NCI-H187 (cell line): ENCODE measurements around the gene EMC10.
A peak's percentile ranks its signal among the peaks of the same experiment; 100 is the strongest.
"Not testable (repeated sequence)": the region's sequence is repeated elsewhere in the genome, so short reads cannot be mapped to it uniquely, and the experiment has no call there.

ENCODE experiments used
- DNase-seq, 2 experiments: peaks; one replicate each; lab custom pipeline; 2025; lab: John Stamatoyannopoulos, UW

EMC10 gene

DNA sequence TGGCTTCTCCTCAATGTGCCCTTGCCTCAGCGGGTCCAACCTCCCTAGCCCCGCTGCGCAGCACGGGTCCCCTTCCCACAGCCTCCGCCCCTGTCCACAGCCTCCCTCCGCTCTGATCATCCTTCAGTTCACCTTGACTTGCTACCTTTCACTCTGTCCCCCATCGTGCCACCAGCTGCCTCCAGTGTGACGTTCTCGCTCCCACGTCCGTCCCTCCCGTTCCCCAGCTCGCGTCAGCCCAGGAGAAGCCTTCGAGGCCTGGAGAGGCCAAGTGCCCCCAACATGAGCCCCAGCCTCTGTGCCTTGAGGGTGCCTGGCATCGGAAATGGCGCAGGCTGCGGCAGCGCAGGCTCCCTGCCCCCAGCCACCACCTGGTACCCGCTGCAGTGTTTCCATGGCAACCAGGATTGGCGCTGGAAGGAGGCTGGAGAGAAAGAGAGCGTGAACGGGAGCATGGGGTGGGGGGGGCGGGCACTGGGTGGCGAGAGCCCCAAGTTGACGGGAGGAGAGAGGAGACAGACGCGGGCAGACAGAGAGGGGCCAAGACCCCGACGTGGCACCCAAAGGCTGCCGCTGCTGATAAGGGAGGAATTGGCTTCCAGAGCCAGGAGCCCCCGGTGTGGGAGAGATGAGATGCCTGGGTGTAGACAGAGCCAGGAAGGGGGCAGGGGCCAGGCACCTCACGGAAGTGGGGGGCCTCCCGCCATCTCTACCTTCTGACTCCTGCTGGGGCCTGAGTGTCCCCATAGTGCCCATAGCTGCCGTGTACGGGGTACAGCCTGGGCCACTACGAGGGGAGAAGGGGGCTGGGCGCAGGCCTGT lies 38.2 kb downstream of the EMC10 start:
- DNase-seq, result no peak

DNA sequence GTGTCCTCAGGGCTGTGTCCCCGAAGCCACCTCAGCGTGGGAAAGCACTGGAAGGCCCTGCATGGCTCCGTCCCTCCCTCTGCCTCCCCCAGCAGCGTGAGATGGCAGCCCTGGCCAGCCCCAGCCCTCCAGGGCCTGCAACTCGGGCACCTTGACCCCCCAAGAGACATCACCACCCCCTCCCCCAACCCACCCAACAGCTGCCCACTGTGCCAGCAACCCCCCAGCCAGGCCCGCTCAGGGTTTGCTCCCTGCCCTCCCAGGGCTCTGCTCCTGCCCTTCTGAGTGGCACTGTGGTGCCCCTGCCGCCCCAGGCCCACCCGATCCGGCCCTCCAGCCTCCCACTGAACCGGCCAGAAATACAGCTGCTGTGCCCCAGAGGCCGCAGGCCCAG lies 38.9 kb downstream of the EMC10 start:
- no peak for DNase-seq

DNA sequence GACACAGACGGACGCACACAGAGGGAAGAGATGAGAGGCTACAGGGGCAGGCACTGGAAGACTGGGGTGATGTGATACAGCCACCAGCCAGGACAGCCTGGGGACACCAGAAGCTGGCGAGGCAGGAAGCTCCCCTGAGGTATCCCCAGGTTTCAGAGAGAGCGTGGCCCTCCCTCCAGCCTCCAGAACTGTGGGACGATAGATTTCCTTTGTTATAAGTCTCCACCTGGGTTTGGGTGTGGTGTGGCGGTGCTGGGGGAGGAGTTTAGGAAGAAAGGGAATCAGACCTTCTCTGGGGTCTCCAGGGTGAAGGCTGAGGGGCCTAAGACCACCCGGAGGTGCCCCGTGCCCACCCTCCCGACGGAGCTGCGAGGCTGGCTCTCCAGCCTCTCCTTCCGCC lies 40.1 kb downstream of the EMC10 start:
- no peak for DNase-seq

DNA sequence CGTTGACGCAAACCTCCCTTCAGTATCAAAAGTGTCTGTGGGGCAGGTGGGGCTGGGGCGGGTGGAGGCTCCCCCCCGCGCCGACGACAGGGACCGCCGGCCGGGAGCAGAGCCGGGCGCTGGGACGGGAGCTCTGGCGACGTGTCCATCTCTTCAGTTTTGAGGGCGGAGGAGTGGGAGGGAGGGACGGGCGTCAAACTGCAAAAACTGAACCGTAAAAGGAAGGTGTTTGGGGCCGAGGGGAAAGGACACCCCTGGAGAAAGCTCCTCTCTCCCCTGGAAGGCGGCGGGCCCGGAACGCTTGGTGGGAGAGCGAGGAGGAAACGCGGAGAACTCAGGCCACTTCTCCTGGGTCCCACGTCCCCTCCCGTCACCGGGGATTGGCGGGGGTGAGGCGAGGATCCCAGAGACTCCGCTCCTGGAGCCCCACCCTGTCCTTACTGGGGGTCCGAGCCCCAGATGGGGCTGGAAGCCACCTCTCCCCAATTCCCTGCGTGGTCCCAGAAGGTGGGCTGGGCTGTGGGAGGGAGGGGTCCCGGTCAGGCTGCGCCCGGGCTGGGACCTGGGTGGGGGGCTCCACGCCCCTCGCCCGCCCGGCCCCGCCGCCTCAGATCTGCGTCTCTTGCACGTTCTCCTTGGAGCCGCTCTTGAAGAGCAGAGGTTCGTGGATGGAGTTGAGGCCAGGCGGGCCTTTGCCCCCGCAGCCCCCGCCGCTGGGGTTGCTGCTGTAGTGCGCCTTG lies 40.8 kb downstream of the EMC10 start:
- DNase-seq, result no peak

DNA sequence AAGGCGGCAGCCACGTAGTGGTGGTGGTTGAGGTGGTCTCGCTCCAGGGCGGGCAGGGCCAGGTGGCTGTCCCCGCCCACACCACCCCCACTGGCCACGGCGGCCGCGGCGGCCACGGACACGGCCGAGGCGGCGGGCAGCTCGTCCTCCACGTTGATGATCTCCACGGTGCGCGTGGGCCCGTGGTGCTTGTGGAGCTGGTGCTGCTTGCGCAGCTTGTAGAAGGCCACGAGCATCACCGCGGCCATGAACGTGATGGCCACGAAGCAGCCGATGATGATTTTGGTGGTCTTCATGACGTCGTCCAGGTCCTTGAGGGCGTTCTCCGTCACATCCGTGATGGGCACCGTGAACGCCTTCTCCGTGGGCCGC lies 41.4 kb downstream of the EMC10 start:
- DNase-seq, result no peak

DNA sequence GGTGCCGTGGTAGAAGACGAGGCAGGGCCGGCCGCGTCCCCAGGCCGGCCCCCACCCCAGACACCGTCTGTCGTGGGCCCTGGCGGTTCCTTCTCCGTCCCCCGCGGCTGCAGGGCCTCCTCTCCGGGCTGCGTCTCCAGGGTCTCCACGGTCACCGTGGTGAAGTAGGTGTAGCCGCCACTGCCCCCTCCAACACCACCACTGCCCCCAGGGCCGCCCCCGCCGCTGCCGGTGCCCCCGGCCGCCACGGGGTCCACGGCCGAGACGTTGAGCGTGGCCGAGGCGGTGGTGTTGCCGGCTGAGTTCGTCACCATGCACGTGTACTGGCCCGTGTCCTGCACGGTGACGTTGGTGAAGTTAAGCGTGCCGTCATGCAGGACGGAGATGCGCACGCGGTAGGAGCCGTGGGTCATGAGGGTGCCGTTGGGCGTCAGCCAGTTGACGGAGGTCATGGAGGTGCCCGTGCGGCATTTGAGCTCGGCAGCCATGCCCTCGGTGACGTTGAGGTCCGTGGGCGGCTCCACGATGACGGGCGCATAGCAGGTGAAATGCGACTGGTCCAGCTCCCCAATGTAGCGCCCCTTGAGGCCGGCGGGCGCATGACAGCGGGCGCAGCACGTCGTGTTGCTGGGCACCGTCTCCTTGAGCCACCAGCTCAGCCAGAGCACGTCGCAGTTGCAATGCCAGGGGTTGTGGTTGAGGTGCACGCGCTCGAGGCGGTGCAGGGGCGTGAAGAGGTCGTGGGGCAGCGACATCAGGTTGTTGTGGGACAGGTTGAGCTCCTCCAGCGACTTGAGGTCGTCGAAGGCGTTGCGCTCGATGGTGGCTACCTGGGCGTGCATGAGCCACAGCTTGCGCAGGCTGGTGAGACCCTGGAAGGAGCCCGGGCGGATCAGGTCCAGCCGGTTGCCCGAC lies 42.0 kb downstream of the EMC10 start:
- DNase-seq, result no peak

DNA sequence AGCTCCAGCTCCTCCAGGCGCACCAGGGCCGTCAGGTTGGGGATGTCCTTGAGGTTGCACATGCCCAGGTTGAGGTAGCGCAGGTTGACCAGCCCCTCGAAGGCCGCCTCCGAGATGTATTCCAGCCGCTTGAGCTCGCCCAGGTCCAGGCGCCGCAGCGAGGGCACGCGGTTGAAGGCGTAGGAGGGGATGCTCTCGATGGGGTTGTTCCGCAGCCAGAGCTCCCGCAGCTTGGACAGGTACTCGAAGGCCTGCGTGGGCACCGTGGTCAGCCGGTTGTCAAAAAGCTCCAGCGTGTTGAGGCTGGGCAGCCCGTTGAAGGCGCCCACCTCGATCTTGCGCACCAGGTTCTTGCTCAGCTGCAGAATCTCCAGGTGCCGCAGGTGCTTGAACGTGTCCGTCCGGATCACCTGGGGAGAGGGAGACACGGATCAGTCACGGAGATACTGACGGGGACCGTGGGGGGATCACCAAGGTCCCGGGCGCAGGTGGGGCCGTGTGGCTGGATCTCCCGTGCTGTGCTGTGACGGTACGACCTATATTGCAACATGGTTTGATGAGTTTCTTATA lies 42.8 kb downstream of the EMC10 start:
- no peak for DNase-seq

DNA sequence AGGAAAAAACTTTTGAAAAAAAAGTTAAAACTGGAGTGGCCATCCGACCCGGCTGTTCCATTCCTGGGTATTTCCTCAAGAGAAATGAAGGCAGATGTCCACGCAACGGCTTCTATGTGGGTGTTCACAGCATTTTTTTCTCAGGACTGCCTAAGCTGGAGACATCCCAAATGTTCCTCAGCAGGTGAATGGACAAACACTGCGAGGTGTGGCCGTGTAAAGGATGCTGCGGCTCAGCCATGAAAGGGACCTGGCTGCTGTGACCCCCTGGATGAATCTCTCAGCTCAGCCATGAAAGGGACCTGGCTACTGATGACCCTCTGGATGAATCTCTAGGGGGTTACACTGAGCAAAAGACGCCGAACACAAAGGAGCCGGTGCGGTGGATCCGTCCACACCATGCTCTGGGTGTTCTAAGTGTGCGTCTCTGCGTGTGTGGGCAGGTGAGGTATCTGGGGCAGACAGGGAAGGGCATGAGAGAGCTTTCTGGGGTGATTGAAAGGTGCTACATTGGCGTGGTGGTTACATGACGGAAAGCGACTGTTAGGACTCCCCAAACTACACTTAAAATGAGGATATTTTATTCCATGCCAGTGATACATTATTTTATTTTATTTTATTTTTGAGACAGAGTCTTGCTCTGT lies 44.6 kb downstream of the EMC10 start:
- DNase-seq, result no peak

DNA sequence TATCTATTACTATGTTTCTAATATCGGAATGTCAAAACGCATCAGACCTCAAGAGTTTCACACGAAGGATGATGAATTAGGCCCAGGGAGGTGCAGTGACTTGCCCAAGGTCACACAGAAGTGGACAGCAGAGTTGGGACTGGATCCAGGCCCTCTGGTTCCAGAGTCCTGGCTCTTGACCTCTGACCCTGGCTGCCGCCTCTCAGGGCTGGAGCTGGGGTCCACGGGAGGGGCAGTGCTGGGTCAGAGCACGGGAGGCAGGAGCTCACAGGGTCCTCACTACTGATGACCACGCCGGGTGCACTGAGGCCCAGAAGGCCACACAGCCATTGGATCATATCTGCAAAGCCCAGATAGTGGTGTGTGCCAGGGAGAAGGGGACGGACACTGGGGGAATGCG lies 46.6 kb downstream of the EMC10 start:
- no peak for DNase-seq

DNA sequence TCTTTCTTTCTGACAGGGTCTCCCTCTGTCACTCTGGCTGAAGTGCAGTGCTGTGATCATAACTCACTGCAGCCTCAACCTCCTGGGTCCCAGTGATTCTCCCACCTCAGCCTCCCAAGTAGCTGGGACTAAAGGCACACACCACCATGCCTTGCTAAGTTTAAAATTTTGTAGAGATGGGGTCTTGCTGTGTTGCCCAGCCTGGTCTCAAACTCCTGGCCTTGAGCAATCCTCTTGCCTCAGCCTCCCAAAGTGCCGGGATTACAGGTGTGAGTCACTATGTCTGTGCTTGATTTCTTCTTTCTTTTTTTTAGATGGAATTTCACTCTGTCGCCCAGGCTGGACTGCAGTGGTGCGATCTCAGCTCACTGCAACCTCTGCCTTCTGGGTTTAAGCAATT lies 51.7 kb downstream of the EMC10 start:
- DNase-seq, result not testable (repeated sequence)

DNA sequence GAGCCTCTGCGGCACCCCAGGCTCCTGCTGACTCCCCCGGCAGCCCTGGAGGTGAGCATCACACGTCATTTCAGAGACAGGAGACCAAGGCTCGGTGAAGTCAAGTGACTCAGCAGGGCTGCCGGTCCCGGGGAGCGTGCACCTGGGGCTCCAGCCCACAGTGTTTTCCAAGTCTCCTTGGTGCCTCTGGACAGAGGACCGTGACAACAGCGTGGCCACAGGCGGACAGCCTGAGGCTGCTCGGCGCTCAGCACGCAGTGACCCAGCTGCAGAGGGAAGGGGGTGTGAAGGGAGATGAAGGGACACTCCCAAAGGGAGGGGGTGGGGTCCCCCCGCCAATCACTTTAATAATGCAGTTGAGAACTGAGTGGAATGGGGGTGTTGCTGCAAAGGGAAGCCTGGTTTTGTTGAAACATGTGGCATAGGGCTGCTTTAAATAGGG lies 54.9 kb downstream of the EMC10 start:
- DNase-seq, result no peak

DNA sequence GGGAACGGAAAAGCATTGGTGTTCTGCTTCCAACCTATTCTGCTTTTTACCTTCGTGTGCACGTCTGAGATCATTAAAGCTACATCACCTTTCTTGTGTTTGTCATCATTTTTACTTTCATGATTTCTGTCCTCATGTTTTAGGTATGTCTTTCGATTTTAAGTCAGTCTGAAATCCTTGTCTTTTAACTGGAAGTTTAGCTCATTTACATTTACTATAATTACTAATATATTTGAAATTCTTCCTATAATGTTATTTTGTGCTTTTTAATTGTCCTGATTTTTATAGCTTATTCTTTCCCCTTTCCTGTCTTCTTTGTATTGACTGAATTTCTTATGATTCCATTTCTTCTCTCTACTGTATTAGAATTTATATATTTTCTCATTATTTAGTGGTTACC lies 56.6 kb downstream of the EMC10 start:
- DNase-seq, result no peak

DNA sequence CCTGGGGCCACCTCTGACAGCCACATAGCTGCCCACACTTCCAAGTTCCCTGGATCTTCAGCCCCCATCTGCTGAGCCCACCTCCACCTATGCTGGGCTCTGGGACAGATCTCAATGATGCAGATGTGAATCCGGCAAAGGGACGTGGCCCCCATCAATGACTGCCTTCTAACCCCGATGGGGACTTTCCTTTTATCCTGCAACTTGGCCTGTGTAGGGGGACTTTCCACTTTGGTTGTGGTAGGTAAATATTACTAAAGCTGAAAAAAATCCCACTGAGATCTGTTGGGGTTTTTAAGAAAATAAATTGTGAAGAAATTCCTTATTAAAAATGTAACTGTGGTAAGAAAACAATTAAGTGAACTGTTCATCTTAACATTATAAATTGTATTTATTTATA lies 58.2 kb downstream of the EMC10 start:
- no peak for DNase-seq

DNA sequence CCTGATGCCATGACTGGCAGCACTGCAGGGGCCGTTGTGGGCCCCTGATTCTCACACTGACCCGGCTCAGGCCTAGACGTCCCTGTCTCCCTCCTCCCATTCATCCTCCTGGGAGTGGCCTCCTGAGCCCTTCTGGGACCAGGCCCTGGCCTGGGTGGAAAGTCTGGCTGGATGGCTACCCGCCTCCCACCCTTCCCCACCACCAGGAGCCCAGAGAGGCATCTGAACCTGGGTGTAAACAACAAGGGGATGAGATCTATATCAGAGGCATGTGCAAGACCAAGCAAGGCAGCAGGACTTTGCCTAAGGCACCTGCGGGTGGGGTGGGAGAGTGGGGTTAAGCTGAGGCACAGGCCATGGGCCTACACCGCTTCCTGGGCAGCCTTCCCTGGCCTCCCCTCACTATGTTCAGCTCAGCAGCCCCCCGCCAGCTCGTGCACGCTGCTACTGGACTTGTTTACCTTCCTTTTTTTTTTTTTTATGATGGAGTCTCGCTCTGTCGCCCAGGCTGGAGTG lies 59.4 kb downstream of the EMC10 start:
- no peak for DNase-seq

DNA sequence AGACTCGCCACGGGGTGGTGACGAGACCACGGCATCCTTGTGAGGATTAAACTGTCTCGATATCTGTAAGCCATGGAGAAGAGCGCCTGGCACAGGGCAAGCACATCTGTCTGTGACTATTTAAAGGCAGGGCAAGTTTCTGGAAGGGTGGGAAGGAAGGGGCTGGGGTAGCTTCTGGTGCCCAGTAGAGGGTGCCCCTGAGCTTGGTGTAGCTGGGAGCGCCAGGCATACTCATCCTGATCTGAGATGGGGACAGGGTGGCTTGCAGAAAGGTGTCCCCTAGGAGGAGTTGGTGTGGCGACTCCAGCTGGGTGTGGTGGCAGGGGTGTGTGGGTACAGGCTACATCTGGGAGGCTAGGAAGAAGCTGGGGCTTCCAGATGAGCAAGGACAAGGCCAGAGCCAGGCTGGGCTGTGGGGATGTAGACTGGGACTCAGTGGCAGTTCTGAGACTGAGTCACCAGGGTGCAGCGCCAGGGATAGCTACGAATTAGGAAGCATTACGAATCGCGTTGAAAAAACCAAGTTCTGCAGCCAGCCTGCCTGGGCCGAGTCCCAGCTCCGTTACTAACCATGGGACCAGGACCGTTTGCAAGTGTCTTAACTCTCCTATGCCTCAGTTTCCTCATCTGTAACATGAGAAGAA lies 60.5 kb downstream of the EMC10 start:
- DNase-seq, result no peak

DNA sequence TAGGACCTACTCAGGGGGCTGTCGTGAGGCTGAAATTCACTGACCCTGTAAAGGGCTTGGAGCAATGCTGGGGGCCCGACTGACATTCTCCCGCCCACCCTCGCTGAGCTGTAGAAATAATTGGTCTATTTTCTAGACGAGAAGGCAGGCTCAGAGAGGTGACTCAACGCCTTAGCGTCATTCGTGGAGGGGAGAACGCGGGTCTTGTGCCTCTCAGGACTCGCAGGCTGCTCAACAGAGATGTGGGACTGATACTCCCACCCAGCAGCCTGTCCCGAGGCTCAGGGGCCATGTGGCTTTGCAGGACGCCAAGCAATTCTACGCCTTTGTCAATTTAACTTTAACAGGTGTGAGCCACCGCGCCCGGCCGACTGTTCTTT lies 61.0 kb downstream of the EMC10 start:
- no peak for DNase-seq

DNA sequence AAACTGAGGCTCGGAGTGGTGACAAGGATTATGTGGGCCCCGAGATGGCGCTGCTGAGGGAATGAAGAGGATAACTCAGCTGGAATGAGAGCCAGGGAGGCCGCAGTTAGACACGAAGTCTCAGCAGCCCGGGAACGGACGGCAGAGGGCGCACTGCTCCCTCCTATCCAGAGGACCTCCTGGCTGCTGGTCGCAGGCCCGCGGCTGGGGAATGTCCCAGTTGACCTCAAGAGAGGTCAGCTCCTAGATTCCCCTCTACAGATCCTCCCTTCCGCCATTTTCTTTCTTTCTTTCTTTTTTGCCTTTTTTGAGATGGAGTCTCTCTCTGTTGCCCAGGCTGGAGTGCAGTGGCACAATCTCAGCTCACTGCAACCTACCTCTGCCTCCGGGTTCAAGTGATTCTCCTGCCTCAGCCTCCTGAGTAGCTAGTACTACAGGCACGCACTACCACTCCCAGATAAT lies 61.5 kb downstream of the EMC10 start:
- peak; percentile 21 to 35 for DNase-seq
